ENCODE measurements around the gene EFL1.
A peak's percentile ranks its signal among the peaks of the same experiment; 100 is the strongest.

The EFL1 gene

DNA sequence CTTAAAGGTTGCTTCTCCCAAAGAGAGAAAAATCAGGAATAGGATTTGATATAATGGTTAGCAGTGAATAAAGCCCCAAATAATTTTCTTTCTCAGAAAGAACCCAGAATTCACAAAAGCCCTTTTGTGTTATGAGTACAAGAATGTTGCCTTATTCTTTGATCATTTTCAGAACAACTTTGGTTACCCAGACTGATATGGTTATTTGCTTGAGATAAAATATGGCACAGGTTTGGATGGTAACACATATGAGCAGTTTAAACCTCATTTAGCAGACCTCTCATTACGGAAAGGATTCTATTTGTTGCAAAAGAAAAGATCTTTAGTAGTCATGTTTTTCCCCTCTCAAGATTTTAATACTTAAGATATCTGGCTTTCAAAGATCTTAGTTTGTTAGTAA, 111.9 kb downstream of the EFL1 start:
- no peak for DNase-seq (ENCODE audit: low spot score)

DNA sequence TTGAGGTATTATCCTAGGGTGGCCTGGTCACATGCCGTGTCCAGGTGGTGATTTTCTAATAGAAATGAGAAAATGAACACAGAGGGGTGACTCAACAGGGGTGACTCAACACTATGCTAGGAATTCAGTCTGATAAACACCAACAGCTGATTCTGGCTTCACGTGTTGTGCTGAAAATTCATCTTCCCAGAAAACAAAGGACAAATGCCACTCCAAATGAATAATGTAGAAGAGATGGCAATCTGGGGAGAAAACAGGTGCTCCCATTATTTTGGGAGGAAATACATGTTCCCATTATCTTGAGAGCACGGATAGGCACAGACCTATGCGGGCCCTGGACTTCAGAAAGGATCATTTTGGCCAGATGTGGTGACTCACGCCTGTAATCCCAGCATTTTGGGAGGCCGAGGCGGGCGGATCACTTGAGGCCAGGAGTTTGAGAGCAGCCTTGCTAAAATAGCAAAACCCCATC, 115.5 kb downstream of the EFL1 start:
- no peak for DNase-seq (ENCODE audit: low spot score)

- DNase-seq (ENCODE audit: low spot score), result no peak
Observed at GRCh38 chr15:82146576-82146975, 116.0 kb downstream of the EFL1 start.

DNA sequence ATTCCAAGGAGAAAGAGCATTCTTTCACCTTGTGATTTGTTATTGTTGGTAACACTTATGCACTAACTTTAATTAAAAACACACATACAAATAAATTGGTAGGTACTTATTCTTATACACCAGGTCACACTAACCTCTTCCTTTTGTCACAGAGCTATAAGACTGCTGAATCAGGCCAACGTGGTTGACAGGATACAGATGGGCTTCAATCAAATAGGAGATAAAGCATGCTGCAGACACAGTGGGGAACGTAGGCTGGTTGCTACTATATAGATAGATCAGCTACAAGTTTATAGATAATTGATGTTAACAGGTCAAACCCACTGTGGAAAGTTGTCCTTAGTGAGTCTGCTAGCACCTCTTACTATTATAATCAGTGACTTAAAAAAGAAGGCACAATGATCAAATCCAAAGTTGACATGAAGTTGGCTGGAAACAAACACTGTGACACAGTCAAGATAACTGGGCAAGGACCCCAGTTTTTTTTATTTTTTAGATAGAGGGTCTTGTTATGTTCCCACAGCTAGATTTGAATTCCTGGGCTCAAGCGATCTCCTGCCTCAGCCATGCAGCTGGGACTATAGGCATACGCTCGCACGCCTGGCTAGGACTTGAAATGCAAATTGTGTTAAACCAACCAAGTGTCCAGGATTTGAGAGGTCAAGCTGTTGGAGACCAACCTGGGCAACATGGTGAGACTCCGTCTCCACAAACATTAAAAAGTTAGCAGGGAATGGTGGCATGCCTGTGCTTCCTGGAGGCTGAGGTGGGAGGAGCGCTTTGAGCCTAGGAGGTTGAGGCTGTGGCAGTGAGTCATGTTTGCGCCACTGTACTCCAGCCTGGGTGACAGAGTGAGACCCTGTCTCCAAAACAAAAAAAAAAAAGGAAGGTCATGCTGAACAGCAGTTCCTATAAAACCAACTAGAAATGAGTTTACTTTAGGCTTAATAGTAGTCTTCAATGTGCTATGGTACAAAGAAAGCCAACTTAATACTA, 118.8 kb downstream of the EFL1 start:
- no peak for DNase-seq (ENCODE audit: low spot score)

- DNase-seq (ENCODE audit: low spot score), result no peak
Observed at GRCh38 chr15:82140886-82141285, 121.6 kb downstream of the EFL1 start.

DNA sequence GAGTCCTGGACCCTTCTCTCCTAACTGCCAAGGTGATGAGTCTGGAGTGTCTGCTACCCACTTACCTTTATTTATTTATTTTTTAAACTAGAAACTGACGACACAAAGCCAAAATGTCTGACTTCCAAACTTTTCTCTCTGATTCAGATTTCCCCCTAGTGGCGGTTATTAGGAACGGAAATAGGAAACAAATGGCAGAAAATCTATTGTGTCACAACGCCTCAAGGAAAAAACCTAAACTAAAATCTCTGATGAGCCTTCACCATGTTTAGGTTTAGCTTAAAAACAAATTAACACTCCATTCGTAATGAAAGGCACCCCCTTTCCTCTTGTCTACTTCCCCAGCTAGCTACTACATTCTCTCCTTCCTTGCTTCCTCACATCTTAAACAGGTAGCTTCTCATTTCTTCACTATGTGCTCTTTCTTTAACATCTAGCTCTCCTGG, 122.7 kb downstream of the EFL1 start:
- DNase-seq (ENCODE audit: low spot score), result peak; percentile 12

DNA sequence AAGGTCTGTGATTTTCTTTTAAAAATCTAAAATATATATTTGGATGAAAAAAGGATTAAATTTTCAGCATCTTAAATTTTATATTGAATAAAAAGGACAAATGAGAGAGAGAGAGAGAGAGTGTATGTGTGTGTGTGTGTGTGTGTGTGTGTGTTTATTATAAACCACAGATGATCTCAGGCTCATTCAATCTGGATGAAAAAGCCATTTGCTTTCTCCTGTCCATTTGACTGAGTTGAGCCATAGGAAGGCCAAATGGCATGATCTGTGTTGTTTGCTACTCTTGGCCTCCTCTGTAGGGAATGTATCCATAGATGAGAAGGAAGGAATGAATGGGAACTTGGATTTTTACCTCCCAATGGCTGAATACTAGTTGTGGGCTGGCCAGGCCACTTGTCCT, 124.2 kb downstream of the EFL1 start:
- no peak for DNase-seq (ENCODE audit: low spot score)

DNA sequence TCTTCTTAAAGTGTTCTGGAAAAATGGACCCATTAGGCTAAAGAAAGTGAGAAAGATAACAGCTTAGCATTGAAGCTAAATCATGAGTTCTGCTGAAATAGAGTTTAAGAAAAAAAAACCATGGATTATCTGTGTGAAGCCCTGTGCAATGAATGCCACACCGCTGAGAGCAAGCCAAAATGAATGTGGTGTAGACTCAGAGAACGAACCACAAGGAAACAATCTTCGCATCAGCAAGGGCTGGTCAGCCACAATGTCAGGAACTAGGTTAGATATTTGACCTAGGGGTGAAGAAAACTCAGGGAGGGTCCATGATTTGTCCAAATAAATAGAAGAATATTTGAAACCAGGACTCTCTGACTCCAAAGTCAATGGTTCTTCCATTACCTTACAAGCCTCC, 125.3 kb downstream of the EFL1 start:
- DNase-seq (ENCODE audit: low spot score), result no peak

DNA sequence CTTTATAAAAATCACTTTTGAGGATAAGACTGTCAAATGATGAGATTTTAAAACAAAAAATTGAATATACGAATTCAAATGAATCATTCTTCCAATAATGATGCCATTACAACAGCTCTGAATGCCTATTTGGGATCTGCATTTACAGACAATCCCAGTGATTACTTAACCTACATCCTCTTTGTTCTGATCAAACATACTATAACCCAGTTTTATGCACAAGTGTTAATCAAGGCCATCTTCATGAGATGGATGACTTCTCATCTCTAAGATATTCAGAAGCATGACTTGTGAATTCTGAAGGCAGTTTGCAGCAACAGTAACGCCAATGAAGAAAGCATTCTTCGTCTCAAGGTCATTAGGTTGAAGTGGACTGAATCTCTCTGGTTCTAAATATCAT, 126.4 kb downstream of the EFL1 start:
- no peak for DNase-seq (ENCODE audit: low spot score)

DNA sequence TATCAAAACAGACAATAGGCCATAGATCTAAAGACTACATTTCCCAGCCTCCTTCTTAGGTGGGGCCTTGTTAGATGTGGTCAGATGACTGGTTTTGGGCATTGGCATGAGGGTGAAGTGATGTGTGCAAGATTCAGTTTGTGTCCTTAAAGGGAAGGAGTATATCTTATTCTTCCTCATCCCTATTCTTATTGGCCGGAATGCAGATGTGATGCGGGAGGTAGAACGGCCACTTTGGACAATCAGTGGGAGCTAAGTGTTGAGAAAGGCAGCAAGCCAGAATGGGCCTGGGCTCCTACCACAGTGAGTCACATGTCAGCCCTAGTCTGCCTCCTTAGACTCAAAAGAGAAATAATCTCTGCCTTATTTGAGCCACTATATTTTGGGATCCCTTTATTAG, 126.9 kb downstream of the EFL1 start:
- DNase-seq (ENCODE audit: low spot score), result no peak

DNA sequence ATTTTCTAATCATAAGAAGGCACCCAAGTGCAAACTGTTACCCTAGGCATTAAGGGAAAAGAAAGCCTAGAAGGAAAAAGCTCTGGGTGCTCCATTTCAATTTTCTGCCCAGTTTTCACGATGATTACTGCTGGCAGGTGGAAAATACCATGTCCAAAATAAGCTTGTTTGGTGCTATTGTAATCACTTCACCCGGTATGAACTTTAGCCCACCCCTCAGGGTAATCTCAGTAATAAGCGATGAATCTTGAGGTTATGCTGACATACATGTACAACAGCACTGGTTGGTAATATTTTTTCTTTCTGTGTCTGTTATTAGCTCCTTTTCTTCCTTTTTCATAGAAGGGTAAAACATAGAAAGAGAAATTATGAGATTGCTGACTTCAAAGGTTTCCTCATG, 128.1 kb downstream of the EFL1 start:
- no peak for DNase-seq (ENCODE audit: low spot score)

DNA sequence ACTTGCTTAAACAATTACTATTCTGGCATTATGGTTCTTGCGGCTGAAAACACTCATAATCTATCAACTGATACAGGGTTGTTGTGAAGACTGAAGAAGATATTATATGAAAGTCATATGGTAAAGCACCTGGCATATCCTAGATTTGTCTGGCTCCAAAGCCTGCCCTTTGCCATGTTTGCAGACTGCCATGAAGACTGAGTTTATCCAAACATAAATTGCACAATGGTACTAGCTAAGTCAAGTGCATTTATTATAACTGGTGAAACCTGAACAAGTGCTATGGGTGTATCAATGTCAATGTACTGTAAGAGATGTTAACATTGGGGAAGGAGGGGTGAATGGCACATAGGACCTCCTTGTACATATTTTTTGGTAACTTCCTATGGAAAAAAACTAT, 129.3 kb downstream of the EFL1 start:
- DNase-seq (ENCODE audit: low spot score), result no peak

- no peak for DNase-seq (ENCODE audit: low spot score)
Observed at GRCh38 chr15:82132742-82133141, 129.8 kb downstream of the EFL1 start.

GRCh38 chr15:82132096-82132495, 130.4 kb downstream of the EFL1 start:
- DNase-seq (ENCODE audit: low spot score), result no peak

DNA sequence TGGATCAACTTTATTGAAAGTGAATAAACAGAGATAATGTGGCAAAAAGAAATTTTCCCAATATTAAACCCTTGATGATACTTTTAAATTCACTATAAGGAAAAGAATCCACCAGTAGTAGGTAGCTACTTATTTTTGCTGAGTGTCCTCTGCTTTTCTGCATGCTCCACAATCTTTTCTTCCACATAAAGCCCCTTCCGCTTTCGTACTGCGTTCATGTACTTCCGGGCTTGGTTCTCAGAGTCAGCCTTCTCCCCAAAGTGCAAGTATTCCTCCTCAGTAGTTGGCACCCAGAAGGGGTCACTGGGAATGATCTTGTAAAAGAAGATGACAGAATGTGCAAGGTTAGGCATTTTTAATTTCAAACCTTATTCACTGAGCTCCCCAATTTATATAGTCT, 132.3 kb downstream of the EFL1 start:
- no peak for DNase-seq (ENCODE audit: low spot score)

DNA sequence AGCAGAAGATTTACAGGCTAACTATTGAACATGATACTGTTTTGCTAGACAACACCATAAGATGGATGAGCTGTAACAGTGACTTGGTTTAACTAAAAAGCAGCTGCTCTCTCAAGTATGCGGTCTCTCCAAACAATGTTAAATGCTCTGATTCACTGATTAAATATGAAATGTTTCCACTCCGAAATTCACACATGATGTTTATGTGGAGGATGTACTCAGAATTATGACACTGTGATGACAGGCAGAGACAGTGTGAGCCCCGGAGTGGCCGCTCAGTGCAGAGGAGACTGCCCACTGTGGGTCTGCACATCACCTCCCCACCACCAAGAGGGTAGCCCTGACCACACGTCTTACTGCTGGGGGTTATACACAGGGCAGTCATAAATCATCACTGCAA, 132.8 kb downstream of the EFL1 start:
- no peak for DNase-seq (ENCODE audit: low spot score)

DNA sequence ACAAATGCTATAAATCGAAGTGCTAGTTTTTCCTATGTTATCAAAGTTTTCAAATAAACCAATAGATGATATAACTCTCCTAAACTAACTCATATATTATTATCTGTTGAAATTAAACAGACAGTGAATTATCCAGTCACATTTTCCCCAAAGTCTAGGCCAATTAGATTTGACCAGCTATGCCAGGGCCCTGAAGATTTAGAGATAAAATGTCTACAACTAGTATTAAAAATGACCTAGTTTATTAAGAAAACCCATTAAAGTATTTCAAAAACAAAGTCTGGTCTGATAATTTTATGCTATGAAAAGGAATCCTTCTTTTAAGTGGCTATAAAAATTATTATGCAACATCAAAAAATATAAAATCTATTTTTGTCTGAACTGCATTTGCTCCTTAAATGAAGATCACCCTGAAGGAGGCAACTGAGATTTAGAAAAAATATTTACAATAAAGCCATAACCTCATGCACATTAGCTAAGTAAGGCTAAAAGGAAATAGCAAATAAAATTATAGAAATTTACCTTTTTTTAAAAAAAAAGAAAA, 133.3 kb downstream of the EFL1 start:
- no peak for DNase-seq (ENCODE audit: low spot score)

GRCh38 chr15:82128401-82129148, 134.0 kb downstream of the EFL1 start:
- no peak for DNase-seq (ENCODE audit: low spot score)

- no peak for DNase-seq (ENCODE audit: low spot score)
Observed at GRCh38 chr15:82127581-82127980, 135.0 kb downstream of the EFL1 start.

DNA sequence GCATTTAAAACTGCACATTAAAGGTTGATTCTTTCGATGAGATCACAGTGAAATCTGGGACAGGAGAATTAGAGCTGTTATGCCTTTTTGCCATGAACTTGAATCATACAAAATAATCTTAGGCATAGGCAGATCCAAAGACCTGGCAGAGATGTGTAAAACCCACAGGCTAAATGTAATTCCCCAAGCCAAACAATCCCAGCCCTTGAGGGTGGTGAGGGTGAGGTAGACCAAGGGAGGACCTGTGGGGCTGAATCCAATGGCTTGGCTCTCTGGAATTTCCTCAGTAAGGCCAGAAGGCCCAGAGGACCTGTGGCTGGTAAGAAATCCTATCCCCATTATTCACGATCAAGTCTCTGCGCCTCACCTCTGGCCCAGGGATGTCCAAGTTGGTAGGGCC, 136.2 kb downstream of the EFL1 start:
- DNase-seq (ENCODE audit: low spot score), result no peak

- DNase-seq (ENCODE audit: low spot score), result no peak
Observed at GRCh38 chr15:82124331-82125263, 137.9 kb downstream of the EFL1 start.

Data from CD4-positive, alpha-beta T cell treated with Interleukin-2 at 100 ng/mL for 4 hours (primary cell).